Measurements from ENCODE around the gene RGL1.

The RGL1 gene

DNA sequence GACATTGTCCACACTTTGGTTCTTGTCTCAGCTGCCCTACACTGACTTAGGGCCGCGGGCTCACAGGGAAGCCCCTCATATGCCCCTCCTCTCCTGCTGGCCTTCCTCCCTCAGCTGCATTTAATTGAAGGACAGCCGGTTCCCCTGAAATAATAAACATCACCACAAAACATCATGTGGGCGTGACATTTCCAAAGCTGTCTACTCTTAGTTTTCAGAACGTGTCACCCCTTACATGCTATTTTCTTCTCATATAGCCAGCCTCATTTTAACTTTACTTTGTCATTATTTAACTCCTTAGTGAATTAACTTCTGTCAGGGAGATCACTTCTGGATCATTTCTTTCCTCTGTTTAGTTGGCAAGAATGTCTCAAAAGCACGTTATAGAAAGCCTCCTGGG is 129.4 kb downstream of the RGL1 start:
- POLR2A ChIA-PET = no interaction called here
- Histone ChIP-seq H3K4me3 (ENCODE audit: low read depth, low read length) (no peak overlapping the region), H3K36me3 (ENCODE audit: control insufficient read depth in 2 of 2, insufficient read depth in 1 of 2, low read length in 2 of 2) (peaks cover 0 to 2% of the 10 kb centered on the region in 2 experiments; a peak in 1 of 3 replicates), H3K9me3 (ENCODE audit: control insufficient read depth, insufficient read depth, low read depth, low read length) (no peaks in the 10 kb centered on the region), H3K4me1 (ENCODE audit: control insufficient read depth, insufficient read depth, low read length) (no peaks in the 10 kb centered on the region), H3K27ac (ENCODE audit: extremely low read depth, low read depth, low read length) (no peak overlapping the region)
- CTCF ChIA-PET = interaction anchor here (1.3 kb wide), 1 partner anchor 9 kb away, joined by 6 read pairs; no protein-coding TSS in a partner anchor
- TF ChIP-seq ZNF248 (tag by site-specific recombination; IDR thresholded peaks at IDR 0.05) = no peak
- TF ChIP-seq ZBTB17 (tag by site-specific recombination; IDR thresholded peaks at IDR 0.05) = no peak
- TF ChIP-seq ZNF202 (tag by site-specific recombination; IDR thresholded peaks at IDR 0.05; ENCODE audit: borderline replicate concordance) = no peak
- no peak for TF ChIP-seq ZNF274 (IDR thresholded peaks at IDR 0.05; ENCODE audit: low read length)
- no peak for TF ChIP-seq ZNF274 (tag by site-specific recombination; IDR thresholded peaks at IDR 0.05; ENCODE audit: borderline replicate concordance)
- no peak for TF ChIP-seq ZSCAN5A (tag by site-specific recombination; IDR thresholded peaks at IDR 0.05)
- TF ChIP-seq ZIC2 (tag by site-specific recombination; IDR thresholded peaks at IDR 0.05) = no peak
- TF ChIP-seq ZNF660 (tag by site-specific recombination; IDR thresholded peaks at IDR 0.05) = no peak
- TF ChIP-seq ZNF488 (tag by site-specific recombination; IDR thresholded peaks at IDR 0.05) = no peak
- TF ChIP-seq ZBTB48 (tag by site-specific recombination; IDR thresholded peaks at IDR 0.05) = no peak
- TF ChIP-seq, protein P1, sequence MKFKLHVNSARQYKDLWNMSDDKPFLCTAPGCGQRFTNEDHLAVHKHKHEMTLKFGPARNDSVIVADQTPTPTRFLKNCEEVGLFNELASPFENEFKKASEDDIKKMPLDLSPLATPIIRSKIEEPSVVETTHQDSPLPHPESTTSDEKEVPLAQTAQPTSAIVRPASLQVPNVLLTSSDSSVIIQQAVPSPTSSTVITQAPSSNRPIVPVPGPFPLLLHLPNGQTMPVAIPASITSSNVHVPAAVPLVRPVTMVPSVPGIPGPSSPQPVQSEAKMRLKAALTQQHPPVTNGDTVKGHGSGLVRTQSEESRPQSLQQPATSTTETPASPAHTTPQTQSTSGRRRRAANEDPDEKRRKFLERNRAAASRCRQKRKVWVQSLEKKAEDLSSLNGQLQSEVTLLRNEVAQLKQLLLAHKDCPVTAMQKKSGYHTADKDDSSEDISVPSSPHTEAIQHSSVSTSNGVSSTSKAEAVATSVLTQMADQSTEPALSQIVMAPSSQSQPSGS (tag by site-specific recombination; IDR thresholded peaks at IDR 0.05; ENCODE audit: low read depth) = no peak
- no peak for TF ChIP-seq ZFP3 (tag by site-specific recombination; IDR thresholded peaks at IDR 0.05; ENCODE audit: low read depth)
- TF ChIP-seq ZBTB1 (tag by site-specific recombination; IDR thresholded peaks at IDR 0.05) = no peak
- TF ChIP-seq ZBTB20 (tag by site-specific recombination; IDR thresholded peaks at IDR 0.05) = no peak
- TF ChIP-seq, protein P2, sequence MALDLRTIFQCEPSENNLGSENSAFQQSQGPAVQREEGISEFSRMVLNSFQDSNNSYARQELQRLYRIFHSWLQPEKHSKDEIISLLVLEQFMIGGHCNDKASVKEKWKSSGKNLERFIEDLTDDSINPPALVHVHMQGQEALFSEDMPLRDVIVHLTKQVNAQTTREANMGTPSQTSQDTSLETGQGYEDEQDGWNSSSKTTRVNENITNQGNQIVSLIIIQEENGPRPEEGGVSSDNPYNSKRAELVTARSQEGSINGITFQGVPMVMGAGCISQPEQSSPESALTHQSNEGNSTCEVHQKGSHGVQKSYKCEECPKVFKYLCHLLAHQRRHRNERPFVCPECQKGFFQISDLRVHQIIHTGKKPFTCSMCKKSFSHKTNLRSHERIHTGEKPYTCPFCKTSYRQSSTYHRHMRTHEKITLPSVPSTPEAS (tag by site-specific recombination; IDR thresholded peaks at IDR 0.05) = no peak
- no peak for TF ChIP-seq OSR2 (tag by site-specific recombination; IDR thresholded peaks at IDR 0.05)
- no peak for TF ChIP-seq ZNF335 (tag by site-specific recombination; conservative IDR thresholded peaks at IDR 0.05)
- no peak for TF ChIP-seq ZSCAN30 (tag by site-specific recombination; IDR thresholded peaks at IDR 0.05)
- TF ChIP-seq KLF7 (tag by site-specific recombination; IDR thresholded peaks at IDR 0.05; ENCODE audit: borderline replicate concordance) = no peak
- TF ChIP-seq TSHZ1 (tag by site-specific recombination; IDR thresholded peaks at IDR 0.05; ENCODE audit: borderline replicate concordance) = no peak
- TF ChIP-seq, protein P3, sequence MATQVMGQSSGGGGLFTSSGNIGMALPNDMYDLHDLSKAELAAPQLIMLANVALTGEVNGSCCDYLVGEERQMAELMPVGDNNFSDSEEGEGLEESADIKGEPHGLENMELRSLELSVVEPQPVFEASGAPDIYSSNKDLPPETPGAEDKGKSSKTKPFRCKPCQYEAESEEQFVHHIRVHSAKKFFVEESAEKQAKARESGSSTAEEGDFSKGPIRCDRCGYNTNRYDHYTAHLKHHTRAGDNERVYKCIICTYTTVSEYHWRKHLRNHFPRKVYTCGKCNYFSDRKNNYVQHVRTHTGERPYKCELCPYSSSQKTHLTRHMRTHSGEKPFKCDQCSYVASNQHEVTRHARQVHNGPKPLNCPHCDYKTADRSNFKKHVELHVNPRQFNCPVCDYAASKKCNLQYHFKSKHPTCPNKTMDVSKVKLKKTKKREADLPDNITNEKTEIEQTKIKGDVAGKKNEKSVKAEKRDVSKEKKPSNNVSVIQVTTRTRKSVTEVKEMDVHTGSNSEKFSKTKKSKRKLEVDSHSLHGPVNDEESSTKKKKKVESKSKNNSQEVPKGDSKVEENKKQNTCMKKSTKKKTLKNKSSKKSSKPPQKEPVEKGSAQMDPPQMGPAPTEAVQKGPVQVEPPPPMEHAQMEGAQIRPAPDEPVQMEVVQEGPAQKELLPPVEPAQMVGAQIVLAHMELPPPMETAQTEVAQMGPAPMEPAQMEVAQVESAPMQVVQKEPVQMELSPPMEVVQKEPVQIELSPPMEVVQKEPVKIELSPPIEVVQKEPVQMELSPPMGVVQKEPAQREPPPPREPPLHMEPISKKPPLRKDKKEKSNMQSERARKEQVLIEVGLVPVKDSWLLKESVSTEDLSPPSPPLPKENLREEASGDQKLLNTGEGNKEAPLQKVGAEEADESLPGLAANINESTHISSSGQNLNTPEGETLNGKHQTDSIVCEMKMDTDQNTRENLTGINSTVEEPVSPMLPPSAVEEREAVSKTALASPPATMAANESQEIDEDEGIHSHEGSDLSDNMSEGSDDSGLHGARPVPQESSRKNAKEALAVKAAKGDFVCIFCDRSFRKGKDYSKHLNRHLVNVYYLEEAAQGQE (tag by site-specific recombination; IDR thresholded peaks at IDR 0.05) = no peak
